Kidney (tissue), 14 donors: ENCODE measurements around the gene PRR35. TPM values are rescaled to one million over a fixed set of nuclear protein-coding genes. Genes with fewer than 3 reads are reported as not detected.

Source experiments
- DNase-seq, 5 donors: peaks; one replicate each; pipeline ENCODE4 v3.0.0-alpha.2; 2013 to 2020
- FAIRE-seq: peaks from 2 replicates; lab custom pipeline; 2012; peaks lifted over from hg19 to GRCh38; lab: Jason Lieb, UNC
- H3K27ac ChIP-seq, 2 donors: one replicate each; pipeline ENCODE4 v1.7.0; 2013; ENCODE audit warnings: low read depth in 2 of 2, low read length in 2 of 2, inconsistent platforms in 1 of 2
- H3K27me3 ChIP-seq: one replicate; pipeline ENCODE4 v1.7.1; 2013; ENCODE audit warnings: low read length, inconsistent platforms; ENCODE audit not compliant: control insufficient read depth, insufficient read depth
- H3K36me3 ChIP-seq, 3 donors: one replicate each; pipeline versions ENCODE4 v1.7.0 to v1.7.1; 2013; ENCODE audit warnings: low read length in 3 of 3, control low read depth in 1 of 3, inconsistent platforms in 1 of 3; ENCODE audit not compliant: insufficient read depth in 3 of 3, control insufficient read depth in 2 of 3
- H3K4me1 ChIP-seq, 3 donors: one replicate each; pipeline versions ENCODE4 v1.7.0 to v1.7.1; 2013; ENCODE audit warnings: low read length in 3 of 3, inconsistent platforms in 1 of 3, low read depth in 1 of 3; ENCODE audit not compliant: control insufficient read depth in 2 of 3, insufficient read depth in 2 of 3
- H3K4me3 ChIP-seq, 3 donors: one replicate each; pipeline versions ENCODE4 v1.7.0 to v1.8.1; 2013; ENCODE audit warnings: low read length in 3 of 3, control low read depth in 1 of 3, inconsistent platforms in 1 of 3
- H3K9ac ChIP-seq, 3 donors: one replicate each; pipeline versions ENCODE4 v1.7.0 to v1.7.1; 2013; ENCODE audit warnings: low read length in 3 of 3, control low read depth in 1 of 3, inconsistent platforms in 1 of 3
- H3K9me3 ChIP-seq, 3 donors: one replicate each; pipeline versions ENCODE4 v1.7.0 to v1.7.1; 2013; ENCODE audit warnings: low read length in 3 of 3, control low read depth in 1 of 3, inconsistent platforms in 1 of 3; ENCODE audit not compliant: control insufficient read depth in 2 of 3, insufficient read depth in 1 of 3
- intact Hi-C: fragments of 100-400 bp; cut with DNase I; formaldehyde crosslinking; loops from one replicate; pipeline ENCODE4 v1.11.1; 2022
- polyA plus RNA-seq: library from polyadenylated mRNA; stranded (reverse); fragments of 350-450 nt; fragmentation: Illumina TruSeq; extraction: RNeasy Lipid Tissue Mini Kit (QIAGEN cat#74804); gene quantifications from one replicate; pipeline ENCODE4 v1.2.3, GENCODE V29; 2014; ENCODE audit warnings: low read depth, low replicate concordance; ENCODE audit not compliant: insufficient read depth
- total RNA-seq: library from RNA; stranded (reverse); fragmentation: NEBNext Ultra II Directional; extraction: Animal tissue kit (Norgen Biotek cat#: 25700); gene quantifications from one replicate; pipeline ENCODE4 v1.2.1, GENCODE V29; 2021
- TF ChIP-seq, protein P1 (sequence below): IDR thresholded peaks from 3 replicates; pipeline ENCODE4 v1.5.1; 2012; ENCODE audit warnings: mild to moderate bottlenecking, moderate library complexity, borderline replicate concordance; ENCODE audit not compliant: insufficient read depth; ENCODE audit errors: extremely low read depth
- donor health status: control.
- donor health status: control.
- donor health status: control.
- donor health status: control.
- donor health status: control.
- donor health status: DM: yes; HTN: yes; CAD: no.
- donor health status: Normal renal cell carcinoma (clear cell type).

PRR35 gene
- total and polyA plus RNA-seq, 2 donors from 2014 or later: 1.8 to 24.4 TPM

DNA sequence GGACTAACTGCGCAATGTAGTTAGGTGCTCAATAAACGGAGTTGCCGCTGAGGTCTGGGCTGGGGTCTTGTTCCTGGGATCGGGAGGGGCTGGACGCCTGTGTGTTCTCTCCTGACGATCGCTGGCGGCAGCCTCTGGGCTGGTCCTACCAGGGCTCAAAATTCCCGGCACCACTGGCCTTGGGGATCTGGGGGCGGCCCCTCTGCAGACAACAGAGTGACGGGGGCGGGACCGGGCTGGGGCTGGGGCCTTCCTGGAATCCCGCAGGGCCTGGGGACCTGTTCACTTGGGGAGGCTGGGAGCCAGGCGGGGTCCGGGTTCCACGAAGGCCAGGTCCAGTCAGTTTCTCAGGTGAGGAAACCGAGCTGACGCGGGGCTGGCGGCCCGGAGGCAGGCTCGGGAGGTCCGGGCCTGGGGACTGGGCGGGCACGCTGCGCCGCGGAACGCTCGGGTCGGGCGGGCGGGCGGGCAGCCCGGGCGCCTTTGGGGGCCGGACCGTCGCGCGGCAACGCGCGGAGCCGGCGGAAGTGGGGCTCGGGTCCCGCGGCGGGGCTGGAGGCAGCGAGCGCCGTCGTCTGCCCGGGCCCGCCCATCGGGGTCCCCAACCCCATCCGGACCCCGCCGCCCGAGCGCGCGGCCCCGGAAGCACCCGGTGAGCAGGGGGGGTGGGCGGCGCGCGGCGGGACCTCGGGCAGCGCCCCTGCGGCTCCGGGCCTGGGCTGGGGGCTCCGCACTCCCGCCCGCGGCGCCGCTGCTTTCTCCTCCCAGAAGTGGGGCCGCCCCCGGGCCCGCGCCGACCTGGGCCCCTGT, 9.5 kb downstream of the PRR35 start, which contains the start of gene PIGQ:
Gene PIGQ (plus strand): TSS at position 524 of the 810 bp plus-strand sequence. CDS start 4,107 bp downstream, outside the sequence.
- Histone ChIP-seq H3K36me3 (peaks cover 0 to 5% (median 2%) of the 10 kb centered on the region in 3 donors), H3K27me3 (no peaks in the 10 kb centered on the region), H3K9ac (peak within 1 kb of the TSS; percentile 58 to 68 (median 65)), H3K4me1 (peaks cover 0 to 46% (median 0%) of the 10 kb centered on the region in 3 donors), H3K9me3 (no peaks in the 10 kb centered on the region), H3K27ac (peak within 1 kb of the TSS; percentile 63 to 83), H3K4me3 (peak within 1 kb of the TSS; percentile 73 to 87 (median 77))
- FAIRE-seq: no peak
- intact Hi-C loops: no loop called here
- DNase-seq: peak; percentile 69 to 90 (median 73)
- TF ChIP-seq, protein P1, sequence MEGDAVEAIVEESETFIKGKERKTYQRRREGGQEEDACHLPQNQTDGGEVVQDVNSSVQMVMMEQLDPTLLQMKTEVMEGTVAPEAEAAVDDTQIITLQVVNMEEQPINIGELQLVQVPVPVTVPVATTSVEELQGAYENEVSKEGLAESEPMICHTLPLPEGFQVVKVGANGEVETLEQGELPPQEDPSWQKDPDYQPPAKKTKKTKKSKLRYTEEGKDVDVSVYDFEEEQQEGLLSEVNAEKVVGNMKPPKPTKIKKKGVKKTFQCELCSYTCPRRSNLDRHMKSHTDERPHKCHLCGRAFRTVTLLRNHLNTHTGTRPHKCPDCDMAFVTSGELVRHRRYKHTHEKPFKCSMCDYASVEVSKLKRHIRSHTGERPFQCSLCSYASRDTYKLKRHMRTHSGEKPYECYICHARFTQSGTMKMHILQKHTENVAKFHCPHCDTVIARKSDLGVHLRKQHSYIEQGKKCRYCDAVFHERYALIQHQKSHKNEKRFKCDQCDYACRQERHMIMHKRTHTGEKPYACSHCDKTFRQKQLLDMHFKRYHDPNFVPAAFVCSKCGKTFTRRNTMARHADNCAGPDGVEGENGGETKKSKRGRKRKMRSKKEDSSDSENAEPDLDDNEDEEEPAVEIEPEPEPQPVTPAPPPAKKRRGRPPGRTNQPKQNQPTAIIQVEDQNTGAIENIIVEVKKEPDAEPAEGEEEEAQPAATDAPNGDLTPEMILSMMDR: no peak

DNA sequence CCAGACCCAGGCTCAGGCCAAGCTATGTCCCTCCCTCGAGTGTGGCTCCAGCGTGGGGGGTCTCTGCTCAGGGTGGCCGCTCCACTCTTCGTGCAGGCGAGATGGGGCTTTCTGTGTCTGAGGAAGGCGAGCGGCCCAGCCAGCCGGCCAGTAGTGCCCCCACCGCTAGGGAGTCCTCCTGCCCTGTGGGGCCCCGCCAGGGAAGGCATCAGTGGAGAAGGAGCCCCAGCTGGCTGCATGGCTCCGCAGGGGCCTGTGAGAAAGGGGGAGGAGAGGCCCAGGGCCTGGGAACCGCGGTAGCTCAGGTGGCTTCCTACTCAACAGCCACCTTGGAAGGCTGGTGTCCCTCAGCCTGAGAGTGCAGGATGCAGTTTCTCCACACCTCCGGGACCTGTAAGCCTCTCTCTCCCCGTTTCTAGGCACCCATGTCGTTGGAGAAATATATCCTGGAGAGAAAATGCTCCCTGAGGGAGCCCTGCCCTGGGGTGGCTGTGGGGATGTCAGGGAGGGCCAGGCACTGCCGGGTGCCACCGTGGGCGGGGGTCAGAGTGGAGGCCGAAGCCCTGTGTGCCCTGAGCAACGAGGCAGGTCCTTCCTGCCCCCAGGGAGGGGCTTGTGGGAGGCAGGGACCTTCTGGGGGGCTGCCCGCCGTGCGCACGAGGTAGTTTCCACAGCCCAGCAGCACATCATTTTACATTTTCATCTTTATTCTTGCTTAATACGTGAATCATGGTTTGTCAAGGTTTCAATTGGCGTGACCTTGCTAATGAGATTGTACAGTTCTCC, 12.9 kb downstream of the PRR35 start:
- TF ChIP-seq, protein P1: no peak
- no peak for DNase-seq
- Histone ChIP-seq H3K9ac (no peak overlapping the region), H3K9me3 (no peaks in the 10 kb centered on the region), H3K27ac (no peak overlapping the region), H3K27me3 (no peaks in the 10 kb centered on the region), H3K36me3 (peaks cover 0 to 9% (median 4%) of the 10 kb centered on the region in 3 donors), H3K4me1 (peaks cover 0 to 21% (median 0%) of the 10 kb centered on the region in 3 donors), H3K4me3 (no peak overlapping the region)
- intact Hi-C loops: no loop called here
- FAIRE-seq: no peak

DNA sequence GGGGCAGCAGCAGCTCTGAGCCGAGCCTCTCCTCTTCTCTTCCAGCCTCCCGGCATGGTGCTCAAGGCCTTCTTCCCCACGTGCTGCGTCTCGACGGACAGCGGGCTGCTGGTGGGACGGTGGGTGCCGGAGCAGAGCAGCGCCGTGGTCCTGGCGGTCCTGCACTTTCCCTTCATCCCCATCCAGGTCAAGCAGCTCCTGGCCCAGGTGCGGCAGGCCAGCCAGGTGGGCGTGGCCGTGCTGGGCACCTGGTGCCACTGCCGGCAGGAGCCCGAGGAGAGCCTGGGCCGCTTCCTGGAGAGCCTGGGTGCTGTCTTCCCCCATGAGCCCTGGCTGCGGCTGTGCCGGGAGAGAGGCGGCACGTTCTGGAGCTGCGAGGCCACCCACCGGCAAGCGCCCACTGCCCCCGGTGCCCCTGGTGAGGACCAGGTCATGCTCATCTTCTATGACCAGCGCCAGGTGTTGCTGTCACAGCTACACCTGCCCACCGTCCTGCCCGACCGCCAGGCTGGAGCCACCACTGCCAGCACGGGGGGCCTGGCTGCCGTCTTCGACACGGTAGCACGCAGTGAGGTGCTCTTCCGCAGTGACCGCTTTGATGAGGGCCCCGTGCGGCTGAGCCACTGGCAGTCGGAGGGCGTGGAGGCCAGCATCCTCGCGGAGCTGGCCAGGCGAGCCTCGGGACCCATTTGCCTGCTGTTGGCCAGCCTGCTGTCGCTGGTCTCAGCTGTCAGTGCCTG, 14.0 kb downstream of the PRR35 start:
- DNase-seq (no peak), FAIRE-seq (no peak)
- Histone ChIP-seq H3K27ac (no peak overlapping the region), H3K9ac (no peak overlapping the region), H3K9me3 (no peaks in the 10 kb centered on the region), H3K4me1 (peaks cover 0 to 11% (median 0%) of the 10 kb centered on the region in 3 donors), H3K27me3 (no peaks in the 10 kb centered on the region), H3K4me3 (no peak overlapping the region), H3K36me3 (peaks cover 0 to 9% (median 4%) of the 10 kb centered on the region in 3 donors)
- intact Hi-C loops: no loop called here
- TF ChIP-seq, protein P1: no peak
